Stimulated activated CD4-positive, alpha-beta T cell treated with anti-CD3 and anti-CD28 coated beads, Interleukin-1b, Interleukin-23, amount 100 ng/mL, for 48 hours (primary cell): ENCODE measurements around the gene TICAM2.

ENCODE experiments used
- DNase-seq: peaks from one replicate; pipeline ENCODE4 v3.0.0-alpha.2; 2020

TICAM2 gene

DNA sequence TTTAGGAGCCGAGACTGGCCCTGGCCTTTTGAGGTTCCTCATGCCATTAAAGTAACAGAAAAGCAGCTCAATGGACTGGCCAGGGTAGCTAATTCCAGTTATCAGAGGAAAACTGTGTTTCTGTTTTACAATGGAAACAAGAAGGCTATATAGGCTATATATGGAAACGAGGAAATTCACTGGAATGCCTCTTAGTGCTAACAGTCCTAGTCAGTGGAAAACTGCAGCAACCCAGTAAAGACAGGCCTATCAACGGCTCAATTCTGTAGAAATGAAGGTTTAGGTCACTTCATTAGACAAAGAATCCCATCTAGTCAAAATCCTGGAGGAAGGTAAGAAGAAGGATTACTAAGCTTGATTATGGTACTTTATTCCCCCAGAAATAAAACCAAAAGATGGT lies 3.2 kb upstream of the TICAM2 start:
- no peak for DNase-seq

- no peak for DNase-seq
Measured at GRCh38 chr5:115602591-115603125, 379 bp upstream of the TICAM2 start.

GRCh38 chr5:115600766-115601165 lies 1.5 kb downstream of the TICAM2 start:
- DNase-seq, result no peak

- DNase-seq, result no peak
Measured at GRCh38 chr5:115599924-115600323, 2.4 kb downstream of the TICAM2 start.

GRCh38 chr5:115599502-115599901 lies 2.8 kb downstream of the TICAM2 start:
- DNase-seq, result no peak

- no peak for DNase-seq
Measured at GRCh38 chr5:115594128-115595047, 7.9 kb downstream of the TICAM2 start.

- no peak for DNase-seq
Measured at GRCh38 chr5:115589043-115589442, 13.2 kb downstream of the TICAM2 start.

GRCh38 chr5:115588640-115589039 lies 13.6 kb downstream of the TICAM2 start:
- DNase-seq, result no peak

DNA sequence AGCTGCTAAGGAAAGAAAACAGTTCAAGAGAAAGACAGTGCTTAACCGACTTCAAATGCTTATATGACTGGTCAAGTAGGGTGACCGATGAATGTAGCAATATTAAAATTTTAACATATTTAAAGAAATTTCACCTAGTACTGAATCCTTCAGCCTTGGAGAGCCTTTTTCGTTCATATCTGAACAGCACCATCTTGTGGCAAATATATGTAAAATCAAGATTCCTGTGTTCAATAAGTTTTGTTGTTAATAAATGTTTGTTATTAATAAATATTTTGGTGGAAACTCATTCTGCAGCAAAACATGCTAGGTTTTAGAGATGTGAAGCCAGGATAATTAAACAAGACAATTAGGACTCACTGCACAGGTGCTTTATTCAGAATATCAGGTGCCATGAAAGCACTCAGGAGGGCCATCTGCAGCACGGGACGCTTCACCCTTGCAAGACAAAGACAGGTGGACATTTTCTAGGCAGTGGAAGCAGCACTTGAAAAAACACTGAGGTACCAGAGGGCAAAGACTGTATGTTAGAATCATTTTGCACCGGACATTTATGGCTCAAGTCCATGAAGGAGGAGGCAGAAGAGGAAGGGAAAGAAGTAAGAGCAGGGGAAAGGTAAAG lies 15.6 kb downstream of the TICAM2 start:
- DNase-seq, result no peak

- no peak for DNase-seq
Measured at GRCh38 chr5:115585265-115585664, 17.0 kb downstream of the TICAM2 start.

DNA sequence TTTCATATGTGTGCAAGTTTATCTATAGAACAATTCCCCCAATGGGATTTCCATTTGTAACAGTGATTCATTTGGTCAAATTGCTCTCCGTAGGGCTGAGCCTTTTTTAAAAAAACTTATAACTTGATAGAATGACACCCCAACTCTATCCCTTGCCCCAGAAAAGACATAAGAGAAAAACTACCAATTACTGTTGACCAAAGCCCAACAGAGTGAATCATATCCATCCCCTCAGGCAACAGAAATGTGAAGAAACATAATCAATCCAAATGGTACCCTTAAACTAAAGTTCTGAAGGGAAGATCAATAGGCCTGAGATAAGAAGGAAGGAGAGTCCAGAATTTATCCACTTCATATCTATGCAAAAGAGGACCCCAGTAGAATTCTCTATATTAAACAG lies 17.8 kb downstream of the TICAM2 start:
- DNase-seq, result no peak

DNA sequence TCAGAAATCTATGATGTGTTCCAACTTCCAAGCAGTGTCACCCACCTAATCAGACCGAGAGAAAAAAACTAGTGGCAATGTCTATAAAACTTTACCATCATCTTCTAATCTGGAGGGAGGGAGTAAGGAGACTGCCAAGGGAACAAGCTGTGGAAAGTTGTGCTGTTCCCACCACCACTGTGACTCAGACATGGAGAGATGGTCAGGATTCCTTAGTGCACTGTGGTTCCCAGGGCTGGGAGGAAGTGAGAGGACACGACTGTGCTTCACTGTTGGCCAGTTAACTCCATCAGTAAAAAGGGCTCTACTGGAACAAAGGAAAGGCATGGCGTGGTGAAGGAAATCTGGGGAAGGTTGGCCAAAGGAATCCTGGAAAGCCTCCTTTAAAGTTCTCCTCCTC lies 18.8 kb downstream of the TICAM2 start:
- DNase-seq, result no peak

GRCh38 chr5:115580941-115581340 lies 21.3 kb downstream of the TICAM2 start:
- DNase-seq, result no peak

DNA sequence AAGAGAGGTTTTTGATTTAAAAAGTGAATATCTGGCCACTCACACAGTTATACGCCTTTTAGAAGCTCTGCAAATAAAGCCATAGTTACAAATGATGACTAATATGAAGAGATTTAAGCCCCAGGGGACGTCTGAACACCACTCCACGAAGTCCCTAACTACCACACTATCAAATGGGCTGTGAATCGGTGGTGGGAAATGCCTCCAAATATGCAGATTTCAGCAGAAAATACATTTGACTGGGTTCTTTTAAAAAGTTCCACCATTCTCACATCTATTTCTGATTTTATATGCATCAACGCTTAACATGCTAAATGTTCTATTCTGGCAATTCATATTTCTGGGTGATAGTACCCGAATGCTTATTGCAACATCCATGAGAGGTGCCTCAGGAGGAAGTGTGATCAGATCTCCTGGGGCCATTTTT lies 22.5 kb downstream of the TICAM2 start:
- DNase-seq, result no peak

DNA sequence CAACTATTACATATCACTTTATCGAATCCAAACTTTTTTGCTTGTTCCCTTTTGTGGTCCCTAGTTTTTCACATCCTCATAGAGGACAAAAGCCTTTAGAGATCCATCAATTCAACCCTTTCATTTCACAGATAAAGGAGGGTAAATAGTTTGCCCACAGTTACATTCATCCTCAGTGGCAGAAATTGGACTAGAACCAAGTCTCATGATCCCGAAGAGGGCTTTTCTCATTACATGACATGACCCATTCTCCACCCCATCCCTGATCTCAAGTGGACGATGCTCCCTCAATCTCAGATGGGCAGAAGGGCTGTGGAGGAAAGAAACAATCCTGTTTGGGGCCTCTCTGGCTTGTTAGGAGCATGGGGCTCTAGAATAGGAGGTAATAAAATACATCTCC lies 23.1 kb downstream of the TICAM2 start:
- DNase-seq, result no peak

GRCh38 chr5:115578657-115579056 lies 23.6 kb downstream of the TICAM2 start:
- DNase-seq, result no peak

DNA sequence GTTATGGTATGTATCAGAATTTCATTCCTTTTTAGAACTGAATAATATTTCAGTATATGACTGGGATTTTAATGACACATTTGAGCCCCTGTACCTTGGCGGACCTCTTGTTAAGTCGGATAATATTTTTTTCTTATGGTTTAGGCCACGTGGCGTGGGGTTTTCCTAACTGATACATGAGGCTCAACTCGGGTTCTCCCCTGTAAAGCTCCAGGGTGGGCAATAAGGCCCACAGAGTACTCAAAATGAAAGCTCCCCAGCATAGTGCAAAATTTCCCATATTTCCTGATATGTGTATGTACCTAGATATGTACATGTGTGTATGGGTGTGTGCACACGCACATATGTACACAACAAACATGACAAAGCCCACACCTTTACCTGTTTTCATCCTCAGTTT lies 24.5 kb downstream of the TICAM2 start:
- no peak for DNase-seq

DNA sequence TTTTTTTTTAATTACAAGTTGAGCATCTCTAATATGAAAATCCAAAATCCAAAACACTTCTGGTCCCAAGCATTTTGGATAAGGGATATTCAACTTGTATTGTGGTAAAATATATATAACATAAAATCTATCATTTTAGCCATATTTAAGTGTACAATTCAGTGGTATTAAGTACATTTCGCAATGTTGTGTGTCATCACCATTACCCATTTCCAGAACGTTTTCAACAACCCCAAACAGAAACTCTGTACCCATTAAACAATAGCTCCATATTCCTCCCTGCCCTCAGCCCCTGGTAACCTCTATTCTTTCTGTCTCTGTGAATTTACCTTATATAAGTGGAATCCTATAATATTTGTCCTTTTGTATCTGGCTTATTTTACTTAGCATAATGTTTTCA lies 24.9 kb downstream of the TICAM2 start:
- DNase-seq, result no peak

- DNase-seq, result no peak
Measured at GRCh38 chr5:115575167-115576070, 26.9 kb downstream of the TICAM2 start.

DNA sequence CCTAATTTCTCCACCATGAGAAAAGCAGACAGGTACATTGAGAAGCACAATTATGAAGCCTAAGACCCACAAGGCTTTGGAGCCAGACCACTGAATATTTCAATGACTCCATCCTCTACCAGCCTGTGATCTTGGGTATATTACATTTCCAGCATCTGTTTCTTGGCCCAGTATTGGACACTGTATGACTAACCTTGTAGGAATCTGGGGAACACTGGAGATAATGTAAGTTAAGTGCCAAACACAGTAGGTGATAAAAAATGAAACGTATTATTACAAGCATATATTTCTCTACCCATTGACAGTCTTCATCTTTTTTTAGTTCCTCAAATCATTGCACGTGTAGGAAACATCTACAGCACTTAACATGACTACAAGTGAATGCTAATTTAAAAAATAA lies 29.1 kb downstream of the TICAM2 start:
- no peak for DNase-seq

DNA sequence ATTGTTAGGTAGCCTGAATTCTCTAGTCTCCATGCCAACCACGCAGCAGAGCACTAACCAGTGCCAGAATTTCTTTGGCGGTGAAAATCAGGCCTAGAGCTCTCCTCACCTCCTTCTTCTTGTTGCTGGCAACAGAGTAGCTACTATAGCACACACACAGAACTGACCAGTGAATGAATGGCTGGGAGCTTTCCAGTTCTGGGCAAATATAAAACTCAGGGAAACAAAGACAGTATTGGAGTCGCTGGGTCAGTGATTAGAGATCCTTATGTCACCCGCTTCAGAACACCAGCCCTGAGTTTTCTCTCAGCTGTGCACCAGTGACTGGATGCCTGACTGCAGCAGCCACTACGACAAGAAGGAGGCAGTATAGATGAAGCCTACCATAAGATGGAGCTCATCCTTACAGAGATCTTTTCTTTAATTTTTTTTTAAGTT lies 30.8 kb downstream of the TICAM2 start:
- DNase-seq, result no peak

GRCh38 chr5:115568668-115569067 lies 33.6 kb downstream of the TICAM2 start:
- DNase-seq, result no peak

- DNase-seq, result no peak
Measured at GRCh38 chr5:115565233-115565632, 37.0 kb downstream of the TICAM2 start.
